ENCODE measurements around the gene SKIC3. TPM values are rescaled to one million over a fixed set of nuclear protein-coding genes. Genes with fewer than 3 reads are reported as not detected.

SKIC3 gene
- total RNA-seq, 1 donor from 2014 or later, result 102 TPM

DNA sequence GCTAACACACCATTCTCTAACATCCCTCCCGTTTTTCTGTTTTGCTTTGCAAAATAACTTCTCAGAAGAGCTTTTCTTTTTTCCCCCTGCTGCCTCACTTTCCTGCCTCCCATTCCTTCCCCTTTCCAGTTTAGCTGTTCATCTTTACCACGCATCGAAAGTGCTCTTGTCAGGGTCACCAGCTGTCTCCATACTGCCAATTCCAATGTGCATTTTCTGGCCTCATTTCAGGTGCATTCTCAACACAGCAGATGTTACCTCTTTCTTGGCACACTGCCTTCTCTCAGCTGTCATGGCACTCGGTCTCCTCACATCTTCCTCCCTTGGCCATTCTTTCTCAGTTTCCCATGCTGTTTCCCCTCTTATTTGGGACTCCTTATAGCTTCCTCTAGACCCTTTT, 9.7 kb upstream of the SKIC3 start:
- Mint-ChIP-seq H3K4me1 (no peaks in the 10 kb centered on the region), H3K27me3 (ENCODE audit: low read depth) (no peaks in the 10 kb centered on the region), H3K9me3 (no peaks in the 10 kb centered on the region), H3K36me3 (peaks cover 8% of the 10 kb centered on the region), H3K4me3 (no peak overlapping the region), H3K27ac (no peak overlapping the region)
- TF ChIP-seq, protein P1, sequence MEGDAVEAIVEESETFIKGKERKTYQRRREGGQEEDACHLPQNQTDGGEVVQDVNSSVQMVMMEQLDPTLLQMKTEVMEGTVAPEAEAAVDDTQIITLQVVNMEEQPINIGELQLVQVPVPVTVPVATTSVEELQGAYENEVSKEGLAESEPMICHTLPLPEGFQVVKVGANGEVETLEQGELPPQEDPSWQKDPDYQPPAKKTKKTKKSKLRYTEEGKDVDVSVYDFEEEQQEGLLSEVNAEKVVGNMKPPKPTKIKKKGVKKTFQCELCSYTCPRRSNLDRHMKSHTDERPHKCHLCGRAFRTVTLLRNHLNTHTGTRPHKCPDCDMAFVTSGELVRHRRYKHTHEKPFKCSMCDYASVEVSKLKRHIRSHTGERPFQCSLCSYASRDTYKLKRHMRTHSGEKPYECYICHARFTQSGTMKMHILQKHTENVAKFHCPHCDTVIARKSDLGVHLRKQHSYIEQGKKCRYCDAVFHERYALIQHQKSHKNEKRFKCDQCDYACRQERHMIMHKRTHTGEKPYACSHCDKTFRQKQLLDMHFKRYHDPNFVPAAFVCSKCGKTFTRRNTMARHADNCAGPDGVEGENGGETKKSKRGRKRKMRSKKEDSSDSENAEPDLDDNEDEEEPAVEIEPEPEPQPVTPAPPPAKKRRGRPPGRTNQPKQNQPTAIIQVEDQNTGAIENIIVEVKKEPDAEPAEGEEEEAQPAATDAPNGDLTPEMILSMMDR (IDR thresholded peaks at IDR 0.05; ENCODE audit: unreplicated experiment), result no peak
- DNase-seq (ENCODE audit: low spot score in 2 of 2, unreplicated experiment in 2 of 2), result no peak

- Mint-ChIP-seq H3K9me3 (no peaks in the 10 kb centered on the region), H3K27ac (no peak overlapping the region), H3K4me3 (no peak overlapping the region), H3K4me1 (no peaks in the 10 kb centered on the region), H3K36me3 (peaks cover 8% of the 10 kb centered on the region), H3K27me3 (ENCODE audit: low read depth) (no peaks in the 10 kb centered on the region)
- no peak for DNase-seq (ENCODE audit: low spot score in 2 of 2, unreplicated experiment in 2 of 2)
- TF ChIP-seq, protein P1 (IDR thresholded peaks at IDR 0.05; ENCODE audit: unreplicated experiment), result no peak
Measured at GRCh38 chr5:95563367-95563766, 8.6 kb upstream of the SKIC3 start.

- H3K27me3 Mint-ChIP-seq (ENCODE audit: low read depth), result no peaks in the 10 kb centered on the region
- no peak for DNase-seq (ENCODE audit: low spot score in 2 of 2, unreplicated experiment in 2 of 2)
- H3K4me1 Mint-ChIP-seq, result peaks cover 3% of the 10 kb centered on the region
- TF ChIP-seq, protein P1 (IDR thresholded peaks at IDR 0.05; ENCODE audit: unreplicated experiment), result no peak
- H3K27ac Mint-ChIP-seq, result no peak overlapping the region
- no peak overlapping the region for H3K4me3 Mint-ChIP-seq
- peaks cover 3% of the 10 kb centered on the region for H3K36me3 Mint-ChIP-seq
- H3K9me3 Mint-ChIP-seq, result no peaks in the 10 kb centered on the region
Measured at GRCh38 chr5:95562282-95562681, 7.5 kb upstream of the SKIC3 start.

DNA sequence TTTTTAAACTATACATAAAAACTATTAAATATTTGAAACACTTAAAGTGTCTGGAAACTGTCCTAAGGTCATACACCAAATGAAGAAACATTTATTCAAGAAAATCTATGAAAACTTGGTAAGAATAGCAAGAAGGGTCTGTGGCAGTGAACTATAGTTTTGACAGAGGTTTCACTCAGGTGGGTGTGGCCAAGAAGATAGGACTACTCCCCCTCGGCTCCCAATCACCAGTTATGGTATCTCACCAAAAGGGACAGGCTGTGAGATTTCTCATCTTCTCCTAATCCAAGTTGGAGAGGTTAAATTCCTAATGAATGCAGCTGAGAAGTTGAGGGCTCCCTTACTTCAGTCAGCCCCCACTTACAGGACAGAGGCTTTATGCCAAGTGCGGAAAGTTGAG, 3.1 kb upstream of the SKIC3 start:
- Mint-ChIP-seq H3K4me3 (no peak overlapping the region), H3K27me3 (ENCODE audit: low read depth) (no peaks in the 10 kb centered on the region), H3K4me1 (peaks cover 21% of the 10 kb centered on the region), H3K27ac (no peak overlapping the region), H3K36me3 (peaks cover 2% of the 10 kb centered on the region), H3K9me3 (no peaks in the 10 kb centered on the region)
- TF ChIP-seq, protein P1 (IDR thresholded peaks at IDR 0.05; ENCODE audit: unreplicated experiment), result no peak
- no peak for DNase-seq (ENCODE audit: low spot score in 2 of 2, unreplicated experiment in 2 of 2)

- TF ChIP-seq, protein P1 (IDR thresholded peaks at IDR 0.05; ENCODE audit: unreplicated experiment), result no peak
- H3K27me3 Mint-ChIP-seq (ENCODE audit: low read depth), result no peaks in the 10 kb centered on the region
- H3K27ac Mint-ChIP-seq, result peak overlapping the region; percentile 94
Measured at GRCh38 chr5:95555553-95555952, 776 bp upstream of the SKIC3 start.

DNA sequence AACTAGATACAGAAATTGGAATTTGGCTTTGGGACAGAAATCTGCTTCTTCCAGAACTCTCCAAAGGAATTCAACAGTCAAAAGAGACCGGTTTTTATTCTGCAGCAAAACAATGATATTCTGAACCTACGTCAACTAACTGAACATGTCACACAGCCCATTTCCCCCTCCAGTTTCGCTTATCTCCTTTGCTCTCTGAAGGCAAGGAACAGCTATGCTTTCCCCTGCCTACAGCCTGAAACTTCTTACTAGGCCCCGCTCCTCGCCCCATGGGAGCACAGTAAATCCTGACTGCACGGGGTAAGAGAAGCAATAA, 488 bp downstream of the SKIC3 start:
- peaks cover 8% of the 10 kb centered on the region for H3K36me3 Mint-ChIP-seq
- no peaks in the 10 kb centered on the region for H3K9me3 Mint-ChIP-seq
- H3K27me3 Mint-ChIP-seq (ENCODE audit: low read depth), result no peaks in the 10 kb centered on the region
- H3K4me3 Mint-ChIP-seq, result peak overlapping the region; percentile 81
- DNase-seq (ENCODE audit: low spot score in 2 of 2, unreplicated experiment in 2 of 2), result no peak
- H3K4me1 Mint-ChIP-seq, result peaks cover 26% of the 10 kb centered on the region
- TF ChIP-seq, protein P1 (IDR thresholded peaks at IDR 0.05; ENCODE audit: unreplicated experiment), result no peak
- peak overlapping the region; percentile 94 for H3K27ac Mint-ChIP-seq

More at GRCh38 chr5:95555553-95555952, 776 bp upstream of the SKIC3 start:
- DNase-seq (ENCODE audit: low spot score in 2 of 2, unreplicated experiment in 2 of 2), result no peak
- Mint-ChIP-seq H3K9me3 (no peaks in the 10 kb centered on the region), H3K36me3 (peaks cover 8% of the 10 kb centered on the region), H3K4me3 (peak overlapping the region; percentile 81), H3K4me1 (peaks cover 26% of the 10 kb centered on the region)
